Hematopoietic multipotent progenitor cell (in vitro differentiated cells): ENCODE measurements around the gene ERICH6B. TPM values are rescaled to one million over a fixed set of nuclear protein-coding genes. Genes with fewer than 3 reads are reported as not detected.
"Not testable (repeated sequence)": the region's sequence is repeated elsewhere in the genome, so short reads cannot be mapped to it uniquely, and the experiment has no call there.

ENCODE experiments used
- DNase-seq, 3 donors: peaks; one replicate each; pipeline ENCODE4 v3.0.0-alpha.2; 2011 to 2015; ENCODE audit warnings: low read depth in 2 of 3, low spot score in 2 of 3
- total RNA-seq: library from RNA; depleted of rRNA; stranded (reverse); fragments of >200 nt; gene quantifications from one replicate; pipeline ENCODE4 v1.2.3, GENCODE V29; 2012

Gene ERICH6B
- total RNA-seq, result not detected

DNA sequence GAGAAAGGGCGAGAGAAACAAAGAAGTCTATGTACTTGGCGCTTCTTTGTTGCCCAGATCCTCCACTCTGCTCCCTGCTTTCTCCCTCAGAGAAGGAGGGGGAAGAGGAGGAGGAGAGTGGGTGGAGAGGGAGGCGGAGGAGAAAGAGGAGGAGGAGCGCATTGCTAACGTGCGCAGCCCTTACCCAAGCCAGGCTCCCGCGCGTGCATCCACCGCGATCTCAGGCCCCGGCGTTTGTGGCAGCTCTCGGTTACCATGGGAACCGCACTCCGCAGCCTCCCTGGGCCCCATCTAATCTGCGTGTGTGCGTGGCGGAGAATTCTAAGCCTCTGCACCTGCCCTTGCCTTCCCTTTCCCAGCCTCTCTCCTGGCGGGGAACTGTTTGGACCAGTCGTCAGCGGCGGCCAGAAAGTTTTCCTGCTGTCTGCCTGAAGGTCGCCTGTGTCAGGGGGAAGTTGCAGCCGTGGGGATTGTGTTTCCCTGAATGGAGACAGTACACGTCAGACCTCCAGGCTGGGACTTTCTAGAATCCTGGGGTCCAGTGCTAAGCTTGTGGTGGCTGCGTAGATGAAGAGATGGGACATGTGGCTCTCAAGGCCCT lies at the start of gene ERICH6B:
ERICH6B (minus strand) TSS at position 239 of the 601 bp plus-strand sequence. CDS start 18,734 bp downstream, outside the sequence.
- peak in 2 of 3 donors; percentile 46 to 64 for DNase-seq

DNA sequence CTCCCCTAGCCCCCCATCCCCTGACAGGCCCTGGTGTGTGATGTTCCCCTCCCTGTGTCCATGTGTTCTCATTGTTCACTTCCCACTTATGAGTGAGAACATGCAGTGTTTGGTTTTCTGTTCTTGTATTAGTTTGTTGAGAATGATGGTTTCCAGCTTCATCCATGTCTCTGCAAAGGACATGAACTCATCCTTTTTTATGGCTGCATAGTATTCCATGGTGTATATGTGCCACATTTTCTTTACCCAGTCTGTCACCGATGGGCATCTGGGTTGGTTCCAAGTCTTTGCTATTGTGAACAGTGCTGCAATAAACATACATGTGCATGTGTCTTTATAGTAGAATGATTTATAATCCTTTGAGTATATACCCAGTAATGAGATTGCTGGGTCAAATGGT lies 47.4 kb upstream of the ERICH6B start:
- not testable (repeated sequence) for DNase-seq

- no peak for DNase-seq
Measured at GRCh38 chr13:45662162-45662561, 46.6 kb upstream of the ERICH6B start.

DNA sequence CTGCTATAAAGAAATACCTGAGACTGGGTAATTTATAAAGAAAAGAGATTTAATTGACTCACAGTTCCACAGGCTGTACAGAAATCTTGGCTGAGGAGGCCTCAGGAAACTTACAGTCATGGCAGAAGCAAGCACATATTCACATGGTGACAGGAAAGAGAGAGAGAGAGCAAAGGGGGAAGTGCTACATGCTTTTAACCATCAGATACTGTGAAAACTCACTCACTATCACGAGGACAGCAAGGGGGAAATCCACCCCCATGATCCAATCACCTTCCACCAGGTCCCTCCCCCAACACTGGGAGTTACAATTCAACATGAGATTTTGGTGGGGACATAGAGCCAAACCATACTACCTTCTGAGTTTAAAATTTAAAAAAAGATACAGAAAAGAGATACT lies 44.9 kb upstream of the ERICH6B start:
- DNase-seq, result peak in 1 of 3 donors; percentile 18

DNA sequence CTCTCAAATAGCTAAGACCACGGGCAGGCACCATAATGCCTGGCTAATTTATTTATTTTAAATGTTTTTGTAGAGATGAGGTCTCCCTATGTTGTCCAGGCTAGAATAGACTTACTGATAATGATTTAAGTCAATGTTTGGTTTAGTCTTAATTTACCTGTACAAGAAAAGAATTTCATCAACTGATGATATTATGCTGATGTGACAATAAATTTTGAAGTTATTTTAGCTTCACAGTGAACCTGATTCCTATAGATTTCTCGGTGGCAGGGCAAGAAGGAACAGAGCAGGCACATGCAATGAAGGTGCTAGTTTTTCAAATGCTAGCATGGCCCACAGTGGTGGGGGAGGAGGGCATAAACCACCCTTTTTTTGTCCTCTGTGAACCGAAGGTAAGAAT lies 44.0 kb upstream of the ERICH6B start:
- no peak for DNase-seq

DNA sequence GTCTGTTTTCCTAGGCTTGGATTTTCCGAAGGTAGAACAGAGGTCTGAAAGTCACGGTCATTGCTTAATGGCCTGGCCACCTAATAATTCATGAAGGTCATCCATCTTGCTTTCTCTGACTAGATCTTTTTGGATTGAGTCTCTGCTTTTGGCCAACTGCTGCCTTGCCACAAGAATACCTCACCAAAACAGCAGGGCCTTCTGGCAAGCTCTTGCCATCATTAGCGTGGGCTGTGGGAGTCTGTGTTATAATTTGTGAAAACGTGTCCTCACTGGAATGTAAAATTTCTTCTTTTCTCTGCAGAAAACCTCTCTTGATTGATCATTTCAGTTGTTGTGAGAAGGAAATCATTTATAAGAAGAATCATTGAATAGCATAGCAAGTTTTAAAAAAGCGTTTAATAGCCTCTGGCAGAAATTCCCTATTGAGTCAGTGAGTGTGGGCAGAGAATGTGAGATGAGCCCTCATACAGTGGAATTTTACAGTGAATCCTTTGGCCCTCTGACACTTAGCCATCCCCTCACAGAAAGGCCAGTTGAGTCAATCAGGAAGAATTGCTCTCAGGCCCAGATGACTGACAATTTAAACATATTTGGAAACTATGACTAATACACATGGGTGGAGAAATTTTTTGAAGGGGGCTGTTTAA lies 43.2 kb upstream of the ERICH6B start:
- no peak for DNase-seq

GRCh38 chr13:45654633-45655349 lies 39.3 kb upstream of the ERICH6B start:
- DNase-seq, result no peak

DNA sequence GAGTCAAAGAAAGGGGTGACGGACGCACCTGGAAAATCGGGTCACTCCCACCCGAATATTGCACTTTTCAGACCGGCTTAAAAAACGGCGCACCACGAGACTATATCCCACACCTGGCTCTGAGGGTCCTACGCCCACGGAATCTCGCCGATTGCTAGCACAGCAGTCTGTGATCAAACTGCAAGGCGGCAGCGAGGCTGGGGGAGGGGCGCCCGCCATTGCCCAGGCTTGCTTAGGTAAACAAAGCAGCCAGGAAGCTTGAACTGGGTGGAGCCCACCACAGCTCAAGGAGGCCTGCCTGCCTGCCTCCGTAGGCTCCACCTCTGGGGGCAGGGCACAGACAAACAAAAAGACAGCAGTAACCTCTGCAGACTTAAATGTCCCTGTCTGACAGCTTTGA lies 29.7 kb upstream of the ERICH6B start:
- not testable (repeated sequence) for DNase-seq

DNA sequence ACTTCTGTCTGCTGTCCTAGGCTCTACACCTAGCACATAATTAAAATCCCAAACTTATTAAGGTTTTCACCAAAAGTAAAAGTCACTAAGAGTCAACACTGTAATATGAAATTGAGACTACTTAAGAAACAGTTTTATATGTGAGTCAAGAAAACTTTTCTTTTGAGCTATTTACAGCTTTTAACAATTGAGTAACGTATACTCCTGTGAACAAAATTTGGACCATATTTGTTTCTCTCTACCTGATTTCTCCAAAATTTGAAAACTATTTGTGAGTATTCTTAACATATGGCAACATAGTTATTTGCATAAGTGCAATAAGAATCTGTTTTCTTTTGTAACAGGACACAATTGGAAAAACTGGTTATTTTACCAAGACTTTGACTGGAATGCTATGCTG lies 26.6 kb upstream of the ERICH6B start:
- DNase-seq, result peak in 1 of 3 donors; percentile 3

GRCh38 chr13:45635291-45635690 lies 19.8 kb upstream of the ERICH6B start:
- not testable (repeated sequence) for DNase-seq

GRCh38 chr13:45630791-45631190 lies 15.3 kb upstream of the ERICH6B start:
- no peak for DNase-seq

- DNase-seq, result no peak
Measured at GRCh38 chr13:45629940-45630339, 14.4 kb upstream of the ERICH6B start.

DNA sequence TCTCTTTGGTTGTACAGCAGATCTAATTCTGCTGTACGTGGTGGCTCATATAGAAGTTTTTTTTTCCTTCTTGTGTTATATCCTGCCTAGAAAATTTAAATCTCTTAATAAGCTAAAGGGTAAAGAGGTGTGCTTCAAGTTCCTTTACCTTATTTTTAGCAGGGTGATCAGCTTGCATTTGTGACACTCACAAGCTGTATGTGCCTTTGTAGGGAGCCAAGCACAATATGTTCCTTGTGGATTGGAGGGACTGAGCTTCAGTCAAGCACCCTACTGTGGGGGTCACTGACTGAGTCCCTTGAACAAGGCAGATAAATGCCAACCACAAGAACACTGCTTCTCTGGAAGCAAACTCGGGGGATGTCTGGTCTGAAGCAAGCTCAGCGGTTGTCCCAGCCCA lies 12.6 kb upstream of the ERICH6B start:
- DNase-seq, result no peak

DNA sequence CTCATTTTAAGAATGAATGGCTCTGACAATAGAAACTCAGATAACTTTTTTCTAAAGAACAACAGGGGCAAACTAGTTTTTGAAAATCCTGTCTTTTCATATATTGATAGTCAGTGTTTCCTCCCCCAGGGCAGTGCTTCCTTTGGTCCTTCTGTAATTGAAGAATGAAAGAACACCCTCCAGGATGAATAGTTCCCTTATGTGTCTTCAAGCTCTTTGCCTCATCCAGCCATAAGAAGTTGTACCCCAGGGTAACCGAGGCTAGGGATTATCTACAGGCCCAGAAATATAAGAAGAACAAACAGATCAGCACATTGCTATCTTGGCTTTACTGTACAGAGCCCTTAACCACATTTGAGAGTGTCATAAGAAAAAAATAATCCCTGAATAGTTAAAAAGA lies 12.1 kb upstream of the ERICH6B start:
- DNase-seq, result no peak

DNA sequence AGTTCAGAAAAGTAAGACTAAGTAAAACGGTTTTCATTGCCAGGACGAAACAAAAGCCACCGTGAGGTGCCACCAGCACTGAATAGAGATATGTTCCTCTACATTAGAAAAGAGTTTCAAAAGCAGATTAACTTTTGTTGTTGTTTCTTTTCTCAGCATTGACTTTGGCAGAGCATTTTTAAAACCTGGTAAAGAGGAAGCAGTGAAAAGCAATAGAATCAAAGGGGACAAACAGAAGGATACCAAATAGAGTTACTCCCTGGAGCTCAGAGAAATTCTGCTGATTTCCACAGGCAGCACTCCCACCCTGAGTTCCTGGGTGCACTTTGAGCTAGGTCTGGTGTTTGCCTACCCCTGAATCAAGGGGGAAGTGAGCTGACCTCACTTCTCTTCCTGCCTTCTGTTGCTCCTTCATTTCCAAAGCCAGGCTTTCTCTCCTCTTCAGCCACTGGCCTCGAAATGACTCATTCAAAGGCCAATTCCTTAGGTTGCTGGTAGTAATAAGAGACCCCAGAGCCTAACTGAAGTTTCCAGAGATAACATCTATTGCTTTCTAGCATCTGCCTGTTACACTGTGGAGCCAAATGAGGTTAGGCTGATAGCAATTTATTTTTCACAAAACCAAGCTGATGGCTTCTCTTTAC lies 11.3 kb upstream of the ERICH6B start:
- DNase-seq, result peak in 1 of 3 donors; percentile 62

DNA sequence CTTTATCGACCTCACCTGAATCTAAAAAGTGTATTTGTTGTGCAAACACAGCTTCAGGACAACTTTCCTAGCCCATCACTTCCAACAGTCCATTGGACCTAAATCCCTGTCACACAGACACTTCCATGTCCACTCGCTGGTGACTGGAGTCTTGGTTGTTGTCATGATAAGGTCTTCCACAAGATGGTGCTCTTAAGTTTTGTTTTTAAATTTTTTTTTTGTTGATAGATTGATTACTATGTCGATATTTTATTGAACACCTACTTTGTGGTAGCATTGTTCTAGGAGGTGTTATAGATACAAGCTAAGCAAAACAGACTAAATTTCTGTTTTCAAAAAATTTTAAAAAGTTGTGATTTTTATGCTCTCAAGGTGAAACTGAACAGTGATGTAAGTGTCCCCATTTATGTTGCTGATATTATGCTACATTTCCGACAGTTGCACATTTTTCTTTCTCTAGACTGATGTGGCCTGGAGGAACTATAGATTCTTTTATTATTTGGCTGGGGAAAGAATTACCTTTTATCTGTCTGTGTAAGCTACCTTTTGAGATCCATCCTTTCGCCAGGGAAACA lies 8.1 kb upstream of the ERICH6B start:
- DNase-seq, result peak in 1 of 3 donors; percentile 31

DNA sequence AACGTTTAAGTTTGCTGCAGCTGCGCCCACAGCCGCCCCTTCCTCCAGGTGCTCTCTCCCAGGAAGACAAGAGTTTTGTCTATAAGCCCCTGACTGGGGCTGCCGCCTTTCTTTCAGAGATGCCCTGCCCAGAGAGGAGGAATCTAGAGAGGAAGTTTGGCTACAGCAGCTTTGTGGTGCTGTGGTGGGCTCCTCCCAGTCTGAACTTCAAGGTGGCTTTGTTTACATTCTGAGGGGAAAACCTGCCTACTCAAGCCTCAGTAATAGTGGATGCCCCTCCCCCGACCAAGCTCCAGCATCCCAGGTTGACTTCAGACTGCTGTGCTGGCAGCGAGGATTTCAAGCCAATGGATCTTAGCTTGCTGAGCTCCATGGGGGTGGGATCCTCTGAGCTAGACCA lies 6.4 kb upstream of the ERICH6B start:
- DNase-seq, result peak in 1 of 3 donors; percentile 20

- no peak for DNase-seq
Measured at GRCh38 chr13:45607931-45608330, 7.6 kb downstream of the ERICH6B start.

DNA sequence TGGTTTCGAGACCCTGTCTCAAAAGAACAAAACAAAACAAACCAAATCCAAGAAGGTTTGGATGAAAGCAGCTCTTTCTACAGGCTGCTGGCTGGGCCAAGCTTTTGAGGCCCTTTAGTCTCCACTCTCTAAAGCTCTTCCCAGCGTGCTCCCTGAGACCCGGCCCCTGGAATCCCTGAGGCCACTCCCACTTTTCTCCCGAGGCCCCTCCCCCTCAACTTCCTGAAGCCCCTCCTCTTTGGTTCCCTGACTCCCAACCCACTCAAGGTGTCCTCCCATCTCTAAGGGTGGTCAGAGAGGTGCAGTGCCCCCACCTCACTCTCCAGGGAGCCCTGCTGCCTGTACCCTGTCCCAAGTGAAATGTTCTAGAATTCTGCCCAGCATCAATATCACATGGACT lies 10.6 kb downstream of the ERICH6B start:
- no peak for DNase-seq

DNA sequence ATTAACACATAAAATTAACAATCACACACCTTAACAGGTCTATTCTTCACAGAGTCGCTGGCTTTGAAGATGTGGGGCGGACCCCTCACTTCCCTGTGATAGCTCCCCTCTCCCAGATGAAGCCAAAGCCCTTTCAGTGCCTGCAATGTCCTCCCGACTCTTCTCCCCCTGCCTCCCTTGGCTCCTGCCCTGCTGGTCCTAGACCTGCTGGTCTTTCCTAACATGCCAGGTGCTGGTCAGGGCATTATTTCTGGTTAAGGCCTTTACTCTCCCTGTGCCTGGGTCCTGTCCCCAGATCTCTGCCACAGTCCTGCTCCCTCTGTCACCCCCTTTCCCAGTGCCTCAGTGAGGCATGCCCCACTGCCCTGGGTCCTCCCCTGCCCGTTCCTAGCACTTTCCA lies 12.2 kb downstream of the ERICH6B start:
- no peak for DNase-seq
